OCI-LY3 (cell line): Measurements from ENCODE around the gene ZKSCAN1.

ENCODE experiments used
- CTCF ChIP-seq: fragments of 200-600, 300-600 bp; sonication (generic); IDR thresholded peaks from 2 replicates; pipeline ENCODE4 v1.5.1; 2014; ENCODE audit warnings: antibody characterized with exemption, low read length, low read depth
- EZH2phosphoT487 ChIP-seq: fragments of 200-600 bp; shearing (Covaris generic); IDR thresholded peaks from 2 replicates; pipeline ENCODE4 v1.6.1; 2018; ENCODE audit warnings: antibody characterized with exemption, mixed run types, low read depth

GRCh38 chr7:99984593-99984992, 30.8 kb upstream of the ZKSCAN1 start:
- no peak for TF ChIP-seq CTCF
- no peak for TF ChIP-seq EZH2phosphoT487
